Measurements from ENCODE around the gene RBM19.
"Not testable (repeated sequence)": the region's sequence is repeated elsewhere in the genome, so short reads cannot be mapped to it uniquely, and the experiment has no call there.

RBM19 gene

GRCh38 chr12:113823816-113824215 is 142.3 kb downstream of the RBM19 start:
- no peak for DNase-seq

- DNase-seq, result no peak
Observed at GRCh38 chr12:113823016-113823415, 143.1 kb downstream of the RBM19 start.

GRCh38 chr12:113820842-113821241 is 145.3 kb downstream of the RBM19 start:
- no peak for DNase-seq

- no peak for DNase-seq
Observed at GRCh38 chr12:113820309-113820708, 145.8 kb downstream of the RBM19 start.

- no peak for DNase-seq
Observed at GRCh38 chr12:113819495-113819894, 146.6 kb downstream of the RBM19 start.

- no peak for DNase-seq
Observed at GRCh38 chr12:113818833-113819232, 147.3 kb downstream of the RBM19 start.

- no peak for DNase-seq
Observed at GRCh38 chr12:113818283-113818682, 147.8 kb downstream of the RBM19 start.

- no peak for DNase-seq
Observed at GRCh38 chr12:113816866-113817265, 149.3 kb downstream of the RBM19 start.

GRCh38 chr12:113815031-113815430 is 151.1 kb downstream of the RBM19 start:
- no peak for DNase-seq

- DNase-seq, result no peak
Observed at GRCh38 chr12:113813229-113813541, 152.9 kb downstream of the RBM19 start.

- DNase-seq, result no peak
Observed at GRCh38 chr12:113812411-113813228, 153.5 kb downstream of the RBM19 start.

- DNase-seq, result not testable (repeated sequence)
Observed at GRCh38 chr12:113809462-113810220, 156.5 kb downstream of the RBM19 start.

GRCh38 chr12:113808095-113808951 is 157.8 kb downstream of the RBM19 start:
- no peak for DNase-seq

- no peak for DNase-seq
Observed at GRCh38 chr12:113805673-113806072, 160.5 kb downstream of the RBM19 start.

- no peak for DNase-seq
Observed at GRCh38 chr12:113804961-113805600, 161.0 kb downstream of the RBM19 start.

GRCh38 chr12:113803759-113804140 is 162.4 kb downstream of the RBM19 start:
- DNase-seq, result no peak

GRCh38 chr12:113802966-113803758 is 163.0 kb downstream of the RBM19 start:
- no peak for DNase-seq

GRCh38 chr12:113802000-113802749 is 163.9 kb downstream of the RBM19 start:
- no peak for DNase-seq

GRCh38 chr12:113800201-113800600 is 165.9 kb downstream of the RBM19 start:
- no peak for DNase-seq

GRCh38 chr12:113798552-113798951 is 167.6 kb downstream of the RBM19 start:
- DNase-seq, result no peak

GRCh38 chr12:113797535-113797868 is 168.6 kb downstream of the RBM19 start:
- no peak for DNase-seq

Data from activated gamma-delta T cell (primary cell).